Stimulated activated CD4-positive, alpha-beta T cell treated with anti-CD3 and anti-CD28 coated beads, Interleukin-1b, Interleukin-23, amount 100 ng/mL, for 1 hour (primary cell): ENCODE data around the gene LRP1B.

Experiments
- DNase-seq, 2 donors: peaks; one replicate each; pipeline ENCODE4 v3.0.0-alpha.2; 2020; ENCODE audit warnings: low read depth in 2 of 2

The LRP1B gene

DNA sequence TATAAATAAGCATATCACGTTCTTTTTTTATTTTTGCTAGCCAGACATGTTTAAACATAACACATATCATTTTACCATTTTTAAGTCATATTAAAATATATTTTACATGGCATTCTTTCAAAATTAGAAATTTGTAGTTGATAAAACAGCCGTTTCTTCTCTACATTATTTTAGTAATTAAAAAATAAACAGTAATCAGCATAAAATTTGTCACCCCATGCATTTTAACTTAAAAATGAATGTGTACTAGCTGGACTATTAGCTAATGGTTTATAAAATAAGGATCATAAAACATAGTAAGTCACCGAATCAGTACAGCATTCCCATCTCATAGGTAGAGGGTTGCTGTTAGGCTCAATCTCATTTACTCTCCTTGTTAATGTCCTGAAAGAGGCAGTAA, 433.8 kb downstream of the LRP1B start:
- DNase-seq: no peak

DNA sequence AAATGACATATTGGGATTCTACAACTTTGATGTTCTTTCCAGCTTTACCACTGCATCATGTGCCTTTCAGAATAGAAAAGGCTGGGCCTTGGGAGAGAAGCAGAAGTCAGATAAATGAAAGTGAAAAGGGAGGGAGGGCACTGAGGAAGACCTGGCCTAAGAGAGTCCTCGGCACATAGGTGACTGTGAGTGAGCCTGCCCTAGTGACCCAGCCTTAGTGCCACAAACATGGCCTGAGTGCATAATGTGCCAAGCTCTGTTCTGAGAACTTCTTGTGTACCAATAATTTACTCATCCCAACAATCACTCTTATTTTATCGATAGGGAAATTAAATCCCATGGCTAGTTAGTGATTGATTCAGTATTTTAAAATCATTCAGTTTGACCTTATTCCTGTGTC, 436.6 kb downstream of the LRP1B start:
- DNase-seq: no peak

DNA sequence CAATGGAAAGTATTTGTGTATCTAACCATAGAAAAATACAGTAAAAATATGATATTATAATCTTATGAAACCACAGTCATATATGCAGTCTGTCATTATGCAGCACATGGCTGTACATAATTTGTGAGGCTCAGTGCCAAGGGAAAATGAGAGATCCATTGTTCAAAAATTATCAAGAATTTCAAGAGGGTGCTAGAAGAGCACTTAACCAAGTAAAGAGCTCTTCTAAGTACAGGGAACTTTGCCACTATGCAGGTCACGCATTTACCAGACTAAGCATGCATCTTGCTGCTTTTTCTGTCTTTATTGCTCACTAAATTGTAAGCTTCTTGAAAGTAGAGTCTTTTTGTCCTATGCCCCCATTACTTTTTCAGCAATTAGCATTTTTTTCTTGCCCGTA, 438.0 kb downstream of the LRP1B start:
- no peak for DNase-seq

DNA sequence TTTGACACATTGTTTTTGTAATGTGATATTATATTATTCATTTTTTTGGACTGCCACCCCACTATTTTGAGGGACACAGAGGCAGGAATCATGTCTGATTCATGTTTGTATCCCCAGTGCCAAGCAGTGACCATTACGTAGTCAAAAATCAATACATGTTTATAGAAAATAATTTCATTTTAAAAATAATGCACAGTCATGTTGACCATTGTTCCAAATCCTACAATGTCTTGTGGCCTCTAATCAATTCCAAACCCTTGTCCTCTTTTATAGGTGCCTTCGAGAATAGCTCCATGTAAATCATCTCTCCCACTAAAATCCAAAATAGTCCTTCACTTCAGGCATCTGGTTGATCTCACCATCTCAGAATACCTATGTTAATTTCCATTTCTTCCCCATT, 454.7 kb downstream of the LRP1B start:
- DNase-seq: no peak

DNA sequence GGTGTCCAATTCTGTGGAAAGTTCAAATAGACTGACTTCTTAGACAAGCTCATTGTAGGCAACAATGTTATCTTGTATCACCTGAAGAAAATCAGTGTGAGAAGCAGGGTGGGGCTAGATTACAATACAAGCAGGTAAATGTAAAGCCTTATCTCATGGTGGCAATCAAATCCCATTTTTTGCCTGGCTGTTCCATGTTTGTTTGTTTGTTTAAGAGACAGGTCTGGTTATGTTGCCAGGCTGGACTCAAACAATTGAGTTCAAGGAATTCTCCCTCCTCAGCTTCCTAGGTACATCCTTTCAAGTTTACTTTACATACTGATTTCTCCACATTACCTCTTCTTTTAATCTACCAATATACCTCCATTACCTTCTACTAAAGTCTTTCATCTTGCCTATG, 464.6 kb downstream of the LRP1B start:
- DNase-seq: no peak

DNA sequence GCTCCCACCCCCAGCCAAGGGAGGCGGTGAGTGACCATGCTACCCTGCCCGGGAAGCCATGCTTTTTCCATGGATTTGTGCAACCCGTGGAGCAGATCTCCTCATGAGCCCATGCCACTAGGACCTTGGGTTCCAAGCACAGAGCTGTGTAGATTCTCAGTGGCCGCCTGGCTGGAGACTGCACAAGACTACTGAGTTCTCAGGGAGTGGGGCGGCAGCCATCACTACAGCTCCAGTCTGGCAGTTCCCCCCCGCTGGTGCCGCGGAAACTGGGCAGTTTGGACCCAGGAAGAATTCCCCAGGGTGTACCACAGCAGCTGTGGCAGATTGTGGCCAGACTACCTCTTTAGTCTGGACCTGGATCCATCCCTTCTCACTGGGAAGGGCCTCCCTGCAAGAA, 470.6 kb downstream of the LRP1B start:
- no peak for DNase-seq

DNA sequence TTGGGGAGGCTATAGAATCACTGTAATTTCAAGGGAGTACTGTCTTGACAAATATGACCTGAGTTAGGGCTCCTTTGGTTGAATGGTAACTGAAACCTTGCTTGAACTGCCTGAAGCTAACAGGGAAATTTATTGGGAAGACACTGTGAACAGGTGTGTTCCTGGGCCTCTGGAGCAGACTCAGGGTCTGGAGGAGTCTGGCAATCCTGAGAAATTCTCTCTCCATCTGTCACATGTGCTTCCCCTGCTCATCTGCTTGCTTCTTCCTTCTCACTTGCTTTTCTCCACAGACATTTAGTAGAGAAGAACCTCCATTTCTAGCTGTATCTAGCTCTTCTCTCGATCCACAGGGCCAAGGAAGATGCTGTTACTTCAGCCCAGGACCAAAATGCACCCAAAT, 476.5 kb downstream of the LRP1B start:
- DNase-seq: no peak

DNA sequence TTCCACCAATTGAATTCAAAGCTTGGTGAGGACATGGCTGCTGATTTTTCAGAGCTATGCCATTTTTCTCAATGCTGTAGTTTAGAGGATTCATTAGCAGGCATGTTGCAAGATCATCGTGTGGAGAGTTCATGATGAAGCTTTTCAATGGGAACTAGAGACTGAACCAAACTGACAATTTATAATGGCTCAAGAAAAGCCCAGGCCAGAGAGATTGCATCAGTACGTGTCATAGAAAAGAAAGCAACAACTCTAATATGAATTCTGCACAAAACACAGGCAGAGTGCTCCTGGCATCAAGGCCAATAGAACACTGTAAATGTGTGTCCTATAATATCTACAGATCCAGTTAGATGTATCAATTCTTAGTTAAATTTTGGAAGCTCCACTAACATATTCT, 477.6 kb downstream of the LRP1B start:
- DNase-seq: no peak

DNA sequence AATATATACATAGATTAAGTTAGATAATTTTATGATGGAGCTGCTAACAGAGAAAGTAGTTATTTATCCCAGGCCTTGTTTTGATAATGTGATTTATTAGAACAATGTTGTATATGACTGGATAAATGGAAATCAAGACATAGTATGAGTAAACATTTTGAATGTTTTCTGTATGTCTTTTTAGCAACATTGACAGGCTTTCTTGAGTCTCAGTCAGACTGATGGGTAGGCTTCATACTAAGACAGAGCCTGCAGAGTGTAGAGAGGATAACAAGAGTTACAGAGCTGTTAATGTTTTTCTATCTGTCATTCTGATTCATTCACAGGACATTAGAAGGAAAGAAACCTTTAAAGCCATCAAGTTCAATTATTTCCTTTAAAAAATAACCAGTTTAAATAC, 478.5 kb downstream of the LRP1B start:
- no peak for DNase-seq

DNA sequence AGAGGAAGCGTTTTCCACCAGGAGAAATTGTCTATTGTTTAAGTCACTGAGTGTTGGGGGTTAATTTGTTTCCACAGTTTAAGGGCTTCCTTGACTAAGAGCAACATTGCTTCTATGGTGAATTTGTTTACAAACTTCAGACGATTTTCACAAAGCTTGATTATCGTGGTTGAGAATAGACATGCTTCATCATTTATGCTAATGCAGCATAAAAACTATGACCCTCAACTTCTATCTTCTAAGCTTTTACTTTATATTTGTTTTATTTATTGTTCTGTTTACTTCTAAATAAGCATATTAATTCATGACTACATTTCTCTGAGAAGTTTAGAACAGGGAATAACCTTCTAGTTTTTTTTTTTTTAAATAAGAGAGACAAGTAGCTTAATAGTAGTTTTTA, 483.5 kb downstream of the LRP1B start:
- no peak for DNase-seq

DNA sequence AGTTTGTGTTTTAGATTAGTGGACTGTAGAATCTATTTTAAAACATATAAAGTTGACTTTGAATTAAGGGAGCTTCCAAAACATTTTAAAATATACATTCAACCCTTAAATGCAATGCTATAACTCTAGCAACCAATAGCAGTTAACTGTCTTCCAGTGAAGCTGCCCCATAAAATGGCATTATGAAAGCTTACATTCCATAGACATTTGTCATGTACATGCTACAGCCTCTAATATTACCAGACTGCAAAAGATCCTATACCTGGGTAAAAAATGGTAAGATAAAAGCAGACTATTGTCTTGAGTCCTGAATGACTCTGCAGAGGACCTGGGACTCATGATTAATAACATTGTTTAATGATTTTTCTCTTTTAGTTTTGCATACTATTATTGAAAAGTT, 489.4 kb downstream of the LRP1B start:
- no peak for DNase-seq

DNA sequence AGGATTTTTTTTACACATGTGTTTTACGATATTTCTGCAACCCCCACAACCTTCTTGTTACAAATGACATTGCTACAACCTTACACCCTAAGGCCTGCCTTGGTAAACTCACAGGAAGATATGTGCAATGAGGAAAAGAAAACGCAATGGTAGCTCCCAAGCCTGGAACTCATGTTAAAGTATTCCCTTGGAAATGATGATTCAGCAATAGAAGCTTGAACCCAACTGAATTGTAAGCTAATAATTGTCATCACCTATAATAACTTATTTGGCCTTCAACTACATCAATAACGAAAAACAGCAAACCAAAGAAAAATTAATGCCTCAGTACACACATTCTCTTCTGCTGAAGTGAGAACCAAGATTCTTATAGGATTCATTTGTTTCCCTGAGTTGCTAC, 491.0 kb downstream of the LRP1B start:
- DNase-seq: no peak

DNA sequence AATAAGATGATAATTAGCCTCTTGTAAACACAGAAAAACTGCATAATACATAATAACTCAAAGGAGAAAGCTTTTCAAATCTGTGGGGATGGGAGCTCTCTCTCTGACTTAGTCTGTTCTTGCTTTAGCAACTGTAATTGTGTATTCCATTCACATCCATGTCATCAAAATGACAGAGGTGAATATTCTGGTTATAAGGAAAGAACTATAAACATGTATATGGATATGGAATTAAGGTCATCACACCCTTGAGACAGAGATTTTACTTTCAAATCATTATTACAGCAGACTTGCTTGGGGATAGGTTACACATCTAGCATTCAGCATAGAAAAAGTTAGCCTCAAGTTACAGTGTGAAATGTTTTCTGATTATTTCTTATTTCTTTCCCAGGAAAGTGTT, 497.7 kb downstream of the LRP1B start:
- DNase-seq: no peak

DNA sequence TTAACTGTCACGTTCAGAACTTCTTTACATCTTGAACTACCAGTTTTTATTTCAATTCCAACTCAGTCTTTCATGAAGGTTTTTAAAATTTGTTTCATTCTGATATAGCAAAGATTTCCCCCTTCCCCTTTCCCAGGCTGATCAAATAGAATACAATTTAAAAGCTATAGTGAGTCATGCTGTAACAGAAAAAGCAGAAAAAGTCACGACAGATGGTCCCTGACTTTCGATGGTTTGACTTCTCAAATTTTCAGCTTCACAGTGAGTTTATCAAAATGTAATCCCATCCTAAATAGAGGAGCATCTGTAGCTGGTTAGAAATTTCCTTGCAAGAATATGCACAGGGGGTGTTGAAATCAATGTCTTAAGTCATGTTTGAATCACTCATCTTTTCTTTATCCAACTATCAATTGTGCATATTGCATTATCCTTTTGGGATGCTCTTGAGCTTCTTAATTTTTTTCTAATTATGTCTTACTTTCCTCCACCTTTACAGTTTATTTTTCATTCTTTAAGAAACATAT, 500.3 kb downstream of the LRP1B start:
- no peak for DNase-seq

DNA sequence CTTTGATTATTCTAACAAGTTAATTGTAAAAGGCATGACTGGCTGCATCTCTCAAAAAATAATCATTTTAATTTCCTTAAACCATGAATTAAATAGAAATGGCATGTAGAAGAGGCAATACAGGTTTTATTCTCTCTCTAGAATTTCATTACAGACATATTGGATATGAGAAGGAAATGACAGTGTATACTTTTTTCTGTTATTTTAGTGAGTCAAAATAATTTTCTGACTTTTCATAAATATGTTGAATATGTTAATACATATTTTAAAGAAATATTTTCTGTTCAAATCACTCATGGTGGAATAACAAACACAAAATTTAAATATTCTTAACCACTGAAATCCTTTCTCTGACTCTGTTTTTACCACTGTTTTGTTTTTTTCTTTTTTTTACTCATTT, 510.4 kb downstream of the LRP1B start:
- DNase-seq: no peak

DNA sequence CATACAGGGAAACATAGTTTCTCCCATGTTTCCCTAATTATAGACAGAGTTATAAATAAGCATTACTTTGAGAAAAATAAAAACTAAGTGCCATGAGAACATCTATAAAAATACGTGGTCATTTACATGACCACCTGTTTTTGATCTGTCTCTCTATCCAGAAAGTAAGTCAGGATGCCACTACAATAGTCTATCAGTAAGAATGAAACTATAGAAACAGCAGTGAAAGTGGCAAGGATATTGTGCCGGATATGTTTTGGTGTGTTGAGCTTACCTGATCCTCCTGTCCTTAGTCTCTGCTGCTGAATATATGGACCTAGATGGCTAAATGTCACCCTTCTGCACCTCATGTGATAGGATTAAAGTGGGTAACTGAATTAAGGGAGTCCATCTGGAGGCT, 512.4 kb downstream of the LRP1B start:
- no peak for DNase-seq

DNA sequence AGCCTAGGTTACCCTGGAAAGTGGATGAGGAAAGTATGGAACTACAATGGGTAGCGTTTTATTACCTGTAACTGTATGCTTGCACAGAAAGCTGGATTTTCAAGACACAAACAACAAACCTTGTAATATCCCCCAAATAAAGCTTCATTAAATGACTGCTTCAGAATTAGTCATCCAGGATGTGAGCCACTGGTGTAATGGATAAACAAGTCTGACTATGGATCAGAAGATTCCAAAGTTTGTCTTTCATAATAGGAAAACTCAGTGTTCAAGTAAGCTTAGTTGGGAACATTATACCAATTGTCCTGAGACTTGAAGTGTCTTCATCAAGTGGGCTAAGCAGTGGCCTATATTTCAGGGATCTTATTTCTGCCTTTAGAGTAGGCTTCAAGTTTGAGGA, 518.8 kb downstream of the LRP1B start:
- no peak for DNase-seq

DNA sequence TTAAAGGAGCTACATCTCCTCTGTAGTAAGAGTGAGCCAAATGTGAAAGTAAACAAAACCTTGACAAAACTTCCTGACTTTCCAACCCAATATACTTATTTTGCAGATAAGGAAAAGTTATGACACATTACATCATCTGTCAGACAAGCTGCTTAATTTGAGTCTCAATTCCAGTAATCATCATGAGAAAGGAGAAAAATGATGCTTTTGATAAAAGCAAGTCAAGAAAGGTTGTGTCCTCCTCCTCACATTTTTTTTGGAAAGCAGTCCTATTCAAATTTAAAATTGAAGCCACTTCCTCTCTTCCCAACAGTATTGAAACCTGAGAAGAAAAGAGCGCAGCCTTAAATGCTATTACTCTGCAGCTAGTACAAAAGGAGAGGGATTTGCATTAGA, 519.6 kb downstream of the LRP1B start:
- DNase-seq: no peak

DNA sequence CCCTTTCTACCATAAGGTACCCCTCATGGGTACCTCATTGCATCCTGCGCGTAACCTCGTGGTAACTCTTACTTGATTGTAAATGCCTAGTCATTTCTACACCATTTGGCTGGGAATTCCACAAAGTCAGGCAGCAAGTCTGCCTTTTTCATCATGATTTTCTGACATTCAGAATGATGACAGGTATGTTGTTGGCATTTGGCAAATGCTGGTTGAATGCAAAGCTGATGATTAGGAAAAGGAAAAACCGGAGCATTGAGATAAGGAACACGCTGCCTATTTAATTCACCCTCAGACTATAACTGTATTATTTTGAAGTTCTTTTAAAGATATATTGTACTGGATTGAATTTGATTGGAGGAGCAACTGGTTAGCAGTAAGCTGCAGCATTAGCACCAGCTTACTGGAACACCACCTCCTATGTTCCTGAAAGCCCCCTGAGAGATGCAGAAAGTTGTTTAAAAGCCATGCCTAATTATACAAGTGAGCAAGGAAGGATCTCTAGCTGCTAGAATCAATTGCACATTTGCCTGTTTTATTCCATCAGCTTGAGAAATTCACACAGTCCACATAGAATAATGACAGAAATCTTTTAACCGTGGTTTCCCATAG, 520.1 kb downstream of the LRP1B start:
- DNase-seq: no peak

DNA sequence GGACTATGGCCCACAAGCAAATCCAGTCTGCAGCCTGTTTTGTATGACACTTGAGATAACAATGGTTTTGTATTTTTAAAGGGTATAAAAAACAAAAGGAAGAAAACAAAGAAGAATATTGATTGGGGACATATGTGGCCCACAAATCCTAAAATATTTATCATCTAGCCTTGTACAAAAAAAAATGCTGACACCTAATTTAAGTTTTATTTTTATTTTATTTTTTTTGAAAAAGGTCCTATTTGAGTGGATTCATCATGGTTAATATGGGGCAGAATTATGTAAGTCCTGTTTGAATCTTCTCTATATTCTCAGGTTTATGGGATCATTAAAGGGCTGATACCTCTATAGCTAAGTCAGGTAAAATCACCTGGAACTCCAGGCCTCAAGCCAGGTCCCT, 525.7 kb downstream of the LRP1B start:
- no peak for DNase-seq

DNA sequence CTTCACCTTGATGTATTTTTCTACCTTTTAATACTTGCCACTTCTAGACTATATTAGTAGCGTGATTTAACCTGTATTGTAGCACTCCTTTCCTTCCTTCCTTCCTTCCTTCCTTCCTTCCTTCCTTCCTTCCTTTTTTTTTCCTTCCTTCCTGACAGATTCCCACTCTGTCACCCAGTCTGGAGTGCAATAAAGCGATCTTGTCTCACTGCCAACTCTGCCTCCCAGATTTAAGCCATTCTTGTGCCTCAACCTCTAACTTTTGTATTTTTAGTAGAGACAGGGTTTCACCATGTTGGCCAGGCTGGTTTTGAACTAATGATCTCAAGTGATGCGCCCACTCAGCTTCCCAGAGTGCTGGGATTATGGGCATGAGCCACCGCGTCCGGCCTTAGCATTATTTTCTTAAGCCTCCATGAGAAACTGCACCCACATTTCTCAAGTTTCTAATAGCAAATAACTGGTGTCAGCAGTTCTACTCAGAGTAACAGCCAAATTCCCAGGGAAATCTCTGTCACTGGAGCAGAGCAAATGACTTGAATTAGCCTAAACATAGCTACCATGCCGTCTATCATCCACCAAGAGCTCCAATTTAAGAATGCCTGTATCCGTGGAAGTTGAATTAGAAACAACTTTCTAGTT, 529.2 kb downstream of the LRP1B start:
- DNase-seq: no peak

DNA sequence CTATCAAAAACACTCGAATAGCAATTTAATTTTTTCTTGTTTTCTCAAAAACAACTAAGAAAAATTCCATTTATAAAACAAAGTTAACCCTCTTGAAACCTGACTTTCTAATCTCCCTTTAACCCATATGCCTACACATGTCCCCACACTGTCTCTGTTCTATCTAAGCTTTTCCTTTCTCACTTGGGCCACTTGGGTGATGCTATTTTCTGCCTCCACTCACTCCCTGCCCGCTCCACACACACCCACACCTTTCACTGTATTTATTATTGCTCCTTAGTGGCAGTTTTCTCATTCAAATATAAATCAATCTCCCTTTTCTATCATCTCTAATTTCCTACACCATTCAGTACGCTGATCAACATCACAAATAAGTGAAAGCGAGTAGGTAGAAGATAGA, 531.1 kb downstream of the LRP1B start:
- no peak for DNase-seq

DNA sequence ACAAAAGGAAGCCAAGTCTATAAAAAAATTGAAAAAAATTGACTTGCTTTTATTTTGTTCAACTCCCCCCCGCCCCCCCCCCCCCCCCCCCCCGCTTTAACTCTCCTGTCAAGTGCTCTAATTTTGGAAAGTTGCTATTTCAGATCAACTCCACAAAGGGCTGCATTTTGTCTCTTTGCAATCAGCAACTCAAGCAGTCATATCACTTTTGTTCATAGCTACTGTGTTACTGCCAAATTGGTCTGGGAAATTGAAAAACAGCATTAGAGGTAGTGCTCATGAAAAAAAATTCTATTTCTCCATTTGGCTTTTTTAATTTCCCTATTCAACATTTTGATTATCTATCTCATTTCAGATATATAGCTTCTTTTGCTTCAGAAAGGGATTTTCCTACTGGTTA, 531.8 kb downstream of the LRP1B start:
- DNase-seq: no peak

DNA sequence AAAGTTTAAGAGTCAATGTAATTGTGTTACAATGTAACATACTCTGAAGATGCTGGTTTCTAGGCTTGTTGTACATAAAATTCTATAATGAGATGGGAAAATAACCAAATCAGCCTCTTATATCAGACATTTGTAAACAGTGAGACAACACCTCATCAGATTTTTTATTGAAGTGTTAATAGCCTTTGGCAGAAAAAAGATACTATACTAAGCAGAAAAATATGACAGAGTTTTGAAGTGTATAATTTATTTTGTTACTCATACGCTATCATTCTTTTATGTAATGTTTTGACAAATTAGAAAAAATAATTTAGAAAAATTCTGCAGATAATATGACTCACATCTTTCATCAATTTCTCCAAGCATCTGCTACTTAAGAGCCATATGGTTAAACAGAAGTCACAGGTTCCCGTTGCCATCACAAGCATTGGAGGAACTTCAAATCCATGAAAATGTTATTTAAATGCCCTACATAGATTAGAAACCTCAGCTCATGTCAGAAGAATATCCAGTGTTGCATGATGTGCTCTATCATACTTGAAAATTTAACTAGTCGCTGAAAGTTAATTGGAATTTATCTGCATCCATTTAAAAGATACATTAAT, 535.4 kb downstream of the LRP1B start:
- no peak for DNase-seq
